ENCODE results near the gene SCO2. TPM values are rescaled to one million over a fixed set of nuclear protein-coding genes. Genes with fewer than 3 reads are reported as not detected.

SCO2 gene, protein sequence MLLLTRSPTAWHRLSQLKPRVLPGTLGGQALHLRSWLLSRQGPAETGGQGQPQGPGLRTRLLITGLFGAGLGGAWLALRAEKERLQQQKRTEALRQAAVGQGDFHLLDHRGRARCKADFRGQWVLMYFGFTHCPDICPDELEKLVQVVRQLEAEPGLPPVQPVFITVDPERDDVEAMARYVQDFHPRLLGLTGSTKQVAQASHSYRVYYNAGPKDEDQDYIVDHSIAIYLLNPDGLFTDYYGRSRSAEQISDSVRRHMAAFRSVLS
- 1 to 10 TPM; 1.8 to 5.8 TPM for total RNA-seq

DNA sequence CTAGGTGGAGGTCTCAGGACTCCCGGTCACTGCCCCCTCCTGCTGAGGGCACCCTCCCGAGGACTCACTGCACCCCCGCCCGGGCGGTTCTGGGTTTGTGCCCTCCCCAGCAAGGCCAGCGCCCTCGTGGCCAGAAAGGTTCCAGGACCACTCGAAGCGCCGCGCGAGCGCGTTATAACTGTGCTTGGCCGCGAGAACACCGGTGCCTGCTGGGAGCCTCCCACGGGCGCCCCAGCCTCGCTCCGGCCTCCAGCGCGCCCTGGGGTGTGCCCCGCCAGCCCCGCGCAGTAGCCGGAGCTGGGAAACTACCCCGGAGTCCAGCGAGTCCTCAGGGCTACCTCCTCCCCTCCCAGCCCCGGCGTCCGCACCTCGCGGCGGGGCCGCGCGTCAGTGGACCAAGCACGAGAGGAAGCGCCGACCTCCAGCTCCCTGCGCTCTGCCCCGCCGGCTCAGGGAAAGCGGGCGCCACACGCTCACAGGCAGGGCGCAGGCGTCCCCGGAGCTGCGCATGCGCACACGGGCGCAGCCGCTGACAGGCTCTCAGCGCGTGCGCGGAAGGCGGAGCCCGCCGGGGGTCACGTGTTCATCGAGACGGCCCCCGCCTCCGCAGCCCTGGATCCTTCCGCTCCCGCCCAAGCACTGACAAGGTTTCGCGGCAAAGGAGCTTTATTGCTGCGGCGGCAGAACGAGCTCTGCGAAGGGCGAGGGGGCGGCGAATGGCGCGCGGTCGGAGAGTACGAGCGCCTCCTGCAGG lies at the start of gene SCO2:
SCO2 (minus strand) TSS at position 495 of the 754 bp plus-strand sequence. CDS start 1,187 bp downstream, outside the sequence.
- intact Hi-C loops (cut with DNase I), result no loop called here
- peak; percentile 34 for TF ChIP-seq CTCF (IDR thresholded peaks at IDR 0.05)
- peak; percentile 97 for DNase-seq
- H3K36me3 ChIP-seq, result peaks cover 10% of the 10 kb centered on the region
- H3K9me3 ChIP-seq, result no peaks in the 10 kb centered on the region
- no peaks in the 10 kb centered on the region for H3K27me3 ChIP-seq
- H3K4me1 ChIP-seq, result peaks cover 16% of the 10 kb centered on the region
- peak within 1 kb of the TSS; percentile 100 for H3K27ac ChIP-seq
- peak within 1 kb of the TSS; percentile 85 for H3K4me3 ChIP-seq
- peak within 1 kb of the TSS; percentile 86 for H3K9ac ChIP-seq (ENCODE audit: low read depth in 2 of 2, low read length in 2 of 2)

- H3K36me3 ChIP-seq, result no peaks in the 10 kb centered on the region
- no peaks in the 10 kb centered on the region for H3K27me3 ChIP-seq
- no peak overlapping the region for H3K27ac ChIP-seq
- intact Hi-C loops (cut with DNase I), result no loop called here
- no peaks in the 10 kb centered on the region for H3K4me1 ChIP-seq
- H3K9ac ChIP-seq (ENCODE audit: low read depth in 2 of 2, low read length in 2 of 2), result no peak overlapping the region
- H3K9me3 ChIP-seq, result no peaks in the 10 kb centered on the region
- TF ChIP-seq CTCF (IDR thresholded peaks at IDR 0.05), result no peak
- no peak overlapping the region for H3K4me3 ChIP-seq
- DNase-seq, result no peak
Observed at GRCh38 chr22:50574383-50574755, 49.0 kb upstream of the SCO2 start.

GRCh38 chr22:50573491-50574382 lies 48.3 kb upstream of the SCO2 start:
- intact Hi-C loops (cut with DNase I), result no loop called here
- Histone ChIP-seq H3K27ac (no peak overlapping the region), H3K27me3 (no peaks in the 10 kb centered on the region), H3K9me3 (no peaks in the 10 kb centered on the region), H3K36me3 (no peaks in the 10 kb centered on the region), H3K4me3 (no peak overlapping the region), H3K4me1 (no peaks in the 10 kb centered on the region), H3K9ac (ENCODE audit: low read depth in 2 of 2, low read length in 2 of 2) (no peak overlapping the region)
- DNase-seq, result no peak
- TF ChIP-seq CTCF (IDR thresholded peaks at IDR 0.05), result no peak

- Histone ChIP-seq H3K27me3 (no peaks in the 10 kb centered on the region), H3K9ac (ENCODE audit: low read depth in 2 of 2, low read length in 2 of 2) (no peak overlapping the region), H3K9me3 (no peaks in the 10 kb centered on the region), H3K27ac (no peak overlapping the region), H3K4me1 (no peaks in the 10 kb centered on the region), H3K36me3 (no peaks in the 10 kb centered on the region), H3K4me3 (no peak overlapping the region)
- DNase-seq, result no peak
- intact Hi-C loops (cut with DNase I), result no loop called here
- TF ChIP-seq CTCF (IDR thresholded peaks at IDR 0.05), result no peak
Observed at GRCh38 chr22:50572965-50573364, 47.6 kb upstream of the SCO2 start.

Measured in colonic mucosa (tissue), 4 donors.